HG02973 (cell line): ENCODE measurements around the gene LRRC61.

Experiments used
- ATAC-seq: cut with Tn5 transposase; IDR thresholded peaks from one replicate; pipeline ENCODE4 v1.9.1; 2021; ENCODE audit warnings: moderate library complexity; ENCODE audit not compliant: unreplicated experiment

The LRRC61 gene

DNA sequence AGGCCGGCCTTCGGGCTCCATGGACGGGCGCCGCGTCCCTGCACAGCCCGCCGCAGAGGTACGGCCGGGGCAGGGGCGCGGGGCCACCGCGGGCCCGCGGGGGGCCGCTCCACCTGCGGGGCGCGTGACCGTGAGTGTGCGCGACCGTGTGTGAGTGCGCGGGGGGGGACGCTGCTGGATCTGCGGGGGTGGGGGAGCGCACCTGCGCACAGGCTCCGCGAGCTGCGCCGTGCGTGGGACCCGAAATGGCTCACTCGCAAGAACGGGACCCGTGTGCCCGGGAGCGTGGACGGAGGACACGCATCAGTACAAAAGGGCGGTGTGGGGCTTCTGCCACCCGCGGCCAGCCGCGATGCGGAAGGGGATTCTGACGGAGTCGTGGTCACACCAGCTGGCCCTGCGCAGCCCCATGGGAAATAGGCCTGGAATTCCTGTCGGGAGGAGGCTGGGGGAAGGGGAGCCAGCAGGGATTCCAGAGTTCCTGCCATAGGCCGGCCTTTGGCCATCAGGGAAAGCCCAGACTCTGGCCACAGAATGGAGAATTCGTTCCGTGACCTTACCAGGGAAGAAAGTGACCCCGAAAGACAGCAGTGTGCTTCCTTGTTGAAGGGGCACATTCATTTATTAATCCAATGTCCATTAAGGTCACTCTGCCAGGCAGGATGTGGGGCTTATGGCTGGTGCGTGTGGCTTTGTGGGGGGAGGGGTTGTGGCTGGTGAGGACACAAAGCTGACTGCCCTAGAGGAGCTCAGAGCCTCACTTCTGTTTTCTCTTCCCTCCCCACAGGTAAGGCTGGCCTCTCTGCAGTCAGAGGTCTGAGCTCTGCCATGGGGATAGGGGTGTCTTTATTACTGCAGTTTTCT lies 46.0 kb downstream of the LRRC61 start:
- ATAC-seq: peak; percentile 33

DNA sequence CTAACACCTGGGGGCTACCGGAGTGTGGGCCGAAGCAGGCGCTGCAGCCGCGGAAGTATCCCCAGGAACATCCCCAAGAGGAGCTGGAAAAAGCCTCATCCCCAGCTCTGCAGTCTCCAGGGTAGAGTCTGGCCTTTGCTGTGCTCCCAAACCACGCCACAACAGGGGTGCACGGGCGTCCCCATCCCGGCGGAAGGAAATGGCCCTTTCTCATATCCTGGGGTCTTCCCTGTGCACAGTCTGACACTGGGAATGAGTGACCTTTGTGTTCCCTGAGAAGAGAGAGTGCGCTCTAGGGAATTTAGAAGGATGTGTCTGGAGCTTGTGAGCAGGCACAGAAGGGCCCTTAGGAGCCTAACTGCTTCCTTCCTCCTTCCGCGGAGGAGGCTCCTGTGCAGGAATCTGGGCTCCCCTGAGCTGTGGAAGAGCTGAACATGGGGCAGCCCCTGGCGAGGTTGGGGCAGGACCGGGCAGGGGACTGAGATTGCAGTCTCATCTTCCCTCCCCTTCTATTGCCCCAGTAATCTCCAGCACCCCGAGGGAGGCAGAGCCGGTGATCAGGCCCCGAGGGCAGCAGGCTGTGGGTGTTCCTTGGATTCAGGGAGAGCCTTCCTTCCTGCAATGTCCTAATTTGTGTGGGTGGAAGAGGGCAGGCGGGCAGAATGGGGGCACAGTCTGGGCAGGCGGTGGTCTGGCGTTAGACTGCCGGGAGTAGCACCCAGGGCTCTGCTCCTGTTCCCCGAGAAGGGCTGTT lies 46.8 kb downstream of the LRRC61 start:
- ATAC-seq: no peak

- no peak for ATAC-seq
Measured at GRCh38 chr7:150370612-150371071, 47.5 kb downstream of the LRRC61 start.

- ATAC-seq: no peak
Measured at GRCh38 chr7:150371131-150371995, 48.2 kb downstream of the LRRC61 start.

- no peak for ATAC-seq
Measured at GRCh38 chr7:150371996-150372270, 48.8 kb downstream of the LRRC61 start.

GRCh38 chr7:150372271-150373048 lies 49.3 kb downstream of the LRRC61 start:
- ATAC-seq: no peak

DNA sequence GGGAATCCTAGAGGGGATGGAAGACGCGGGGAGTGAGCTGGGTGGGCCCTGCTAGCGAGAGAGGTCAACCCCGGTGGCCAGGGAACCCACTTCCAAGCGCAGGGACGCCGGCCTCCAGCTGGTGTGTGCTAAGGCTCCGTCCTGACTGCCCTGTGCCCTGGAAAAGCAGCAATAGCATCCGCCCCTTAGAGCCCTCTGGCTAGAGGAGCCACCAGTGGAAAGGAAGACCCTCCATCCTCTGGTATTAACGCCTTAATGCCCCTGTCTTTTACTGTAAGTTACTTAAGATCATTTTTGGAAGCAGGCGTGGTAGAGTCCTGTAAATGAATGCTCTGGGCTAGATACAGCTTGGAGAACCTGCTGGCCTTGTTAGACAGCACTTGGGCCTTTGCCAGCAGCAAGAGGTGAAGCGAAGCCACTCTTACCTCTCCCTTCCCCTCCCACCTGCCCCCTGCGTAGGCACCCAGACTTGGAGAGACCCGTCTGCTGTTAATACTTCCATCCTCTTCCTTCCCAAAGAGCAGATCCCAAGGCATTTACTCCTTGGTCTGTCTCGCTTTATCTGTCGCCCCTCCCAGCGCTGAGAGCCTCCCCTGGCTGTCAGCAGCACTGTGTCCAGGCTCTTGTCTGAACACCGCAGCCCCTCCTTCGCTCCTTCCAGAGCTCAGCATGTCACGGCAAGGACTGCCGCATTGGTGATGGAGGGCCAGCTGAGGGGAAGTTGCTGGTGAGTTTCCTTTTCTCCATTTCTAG lies 50.1 kb downstream of the LRRC61 start:
- no peak for ATAC-seq

DNA sequence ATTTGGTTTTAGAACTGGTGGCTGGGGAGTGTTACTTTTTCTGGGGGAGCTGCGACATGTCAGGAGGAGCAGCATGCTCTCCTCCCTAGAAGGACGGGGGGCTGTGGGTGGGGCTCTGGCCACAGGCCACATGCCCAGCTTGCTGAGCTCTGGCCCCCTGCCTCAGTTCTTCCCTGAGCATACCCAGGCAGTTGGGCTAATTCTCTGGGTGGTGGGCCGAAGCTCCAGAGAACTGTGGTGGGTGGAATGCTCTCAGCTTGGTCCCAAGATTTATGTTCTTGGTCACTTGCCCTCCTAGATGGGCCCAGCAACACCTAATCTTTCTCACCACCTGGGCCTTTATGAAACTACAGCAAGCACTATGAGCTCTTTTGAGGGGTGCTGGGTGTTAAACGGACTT lies 50.9 kb downstream of the LRRC61 start:
- no peak for ATAC-seq

GRCh38 chr7:150374472-150374871 lies 51.3 kb downstream of the LRRC61 start:
- no peak for ATAC-seq

DNA sequence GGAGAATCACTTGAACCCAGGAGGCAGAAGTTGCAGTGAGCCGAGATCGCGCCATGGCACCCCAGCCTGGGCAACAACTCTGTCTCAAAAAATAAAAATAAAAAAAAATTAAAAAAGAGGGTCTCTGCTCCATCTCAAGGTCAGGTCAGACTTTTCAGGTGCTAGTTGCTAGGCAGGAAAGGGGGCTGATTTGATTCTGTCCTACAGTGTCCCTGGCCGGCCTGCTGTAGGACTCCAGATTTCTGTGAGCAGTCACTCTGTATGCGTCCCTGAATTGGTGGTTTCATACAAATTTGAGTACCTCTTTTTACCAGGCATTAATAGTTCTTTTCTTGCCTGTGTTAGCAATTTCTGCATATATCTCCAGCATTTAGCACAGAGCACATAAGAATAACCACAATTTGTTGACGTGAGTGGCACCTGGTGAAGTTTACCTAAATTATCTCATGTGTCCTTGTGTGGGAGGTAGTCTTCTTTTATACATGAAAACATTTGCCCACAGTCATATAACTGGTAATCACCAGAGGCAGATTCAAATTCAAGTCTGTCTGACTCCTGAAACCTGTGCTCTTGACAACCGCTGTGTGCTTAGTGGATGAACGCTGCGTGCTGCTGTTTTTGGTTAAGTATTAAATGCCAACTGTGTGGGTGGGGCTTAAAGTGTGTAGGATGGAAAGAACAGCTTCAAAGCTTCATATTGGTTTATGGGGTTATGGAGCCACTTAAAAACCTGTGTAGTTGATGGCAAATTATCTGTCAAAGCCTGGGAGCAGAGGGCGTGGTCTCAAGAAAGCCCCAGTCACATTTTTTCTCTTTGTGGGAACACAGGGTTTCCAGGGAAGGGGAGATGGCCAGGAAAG lies 52.7 kb downstream of the LRRC61 start:
- ATAC-seq: no peak

DNA sequence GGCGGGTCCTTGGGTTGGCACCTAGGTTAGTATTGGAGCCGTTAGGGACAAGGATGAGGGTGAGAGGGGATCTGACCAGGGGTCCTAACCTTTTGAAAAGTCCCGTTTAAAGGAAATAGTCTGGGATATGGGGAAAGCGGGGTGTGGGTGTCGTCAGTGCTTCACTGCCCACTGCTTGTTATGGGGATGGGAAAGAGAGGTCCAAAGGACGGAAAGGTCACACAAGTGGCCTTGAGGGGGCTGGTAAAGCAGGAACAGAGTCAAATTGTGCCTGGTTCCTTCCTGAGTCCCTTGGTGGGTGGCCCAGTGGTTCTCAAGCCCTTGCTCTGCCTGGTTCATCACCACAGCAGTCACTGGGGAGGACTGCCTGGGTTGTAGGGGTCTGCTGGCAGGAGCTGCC lies 53.4 kb downstream of the LRRC61 start:
- no peak for ATAC-seq

GRCh38 chr7:150377196-150377595 lies 54.0 kb downstream of the LRRC61 start:
- ATAC-seq: no peak

DNA sequence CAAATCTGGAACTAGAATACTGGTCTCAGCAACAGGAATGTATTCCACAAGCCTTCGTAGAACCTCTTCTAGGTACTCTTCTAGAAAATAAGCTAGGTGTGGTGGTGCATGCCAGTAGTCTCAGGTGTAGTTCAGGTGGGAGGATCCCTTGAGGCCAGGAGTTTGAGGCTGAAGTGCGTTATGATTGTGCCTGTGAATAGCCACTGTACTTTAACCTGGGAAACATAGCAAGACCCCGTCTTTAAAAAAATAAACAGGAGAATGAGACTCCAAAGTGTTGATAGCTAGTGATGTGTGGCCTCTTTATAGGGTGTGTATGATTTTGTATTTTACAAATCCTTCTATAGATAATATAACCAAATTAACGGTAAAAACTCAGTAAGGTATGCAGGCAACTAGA lies 54.5 kb downstream of the LRRC61 start:
- ATAC-seq: no peak

DNA sequence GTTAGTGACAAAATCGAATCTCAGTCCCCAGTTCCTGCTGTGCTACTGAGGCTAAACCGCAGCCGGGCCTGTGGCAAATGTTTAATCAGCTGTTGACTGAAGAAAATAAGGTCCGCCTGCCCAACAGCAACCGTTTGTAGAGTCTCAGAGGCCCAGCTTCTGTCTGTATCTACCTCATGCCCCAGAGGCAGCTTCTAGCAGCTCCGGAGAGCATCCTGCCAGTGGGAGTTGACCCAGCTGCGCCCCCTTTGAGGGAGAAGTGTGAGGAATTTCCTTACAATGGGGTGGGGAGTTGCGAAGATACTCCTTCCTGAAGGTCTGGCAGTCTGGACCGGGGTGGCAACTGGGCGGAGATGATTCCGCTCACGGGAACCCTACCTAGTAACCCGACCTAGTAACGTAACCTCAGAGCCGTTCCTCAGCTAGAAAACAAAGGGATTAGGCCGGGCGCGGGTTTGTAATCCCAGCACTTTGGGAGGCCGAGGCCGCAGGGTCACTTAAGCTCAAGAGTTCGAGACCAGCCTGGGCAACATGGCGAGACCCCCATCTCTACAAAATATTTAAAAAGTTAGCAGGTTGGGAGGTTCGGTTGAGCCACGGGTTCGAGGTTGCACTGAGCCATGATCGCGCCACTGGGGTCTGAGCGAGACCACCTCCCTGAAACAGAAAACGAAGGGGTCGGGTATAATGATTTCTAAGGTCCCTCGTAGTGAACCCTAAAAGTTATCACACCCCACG lies 55.1 kb downstream of the LRRC61 start:
- no peak for ATAC-seq

DNA sequence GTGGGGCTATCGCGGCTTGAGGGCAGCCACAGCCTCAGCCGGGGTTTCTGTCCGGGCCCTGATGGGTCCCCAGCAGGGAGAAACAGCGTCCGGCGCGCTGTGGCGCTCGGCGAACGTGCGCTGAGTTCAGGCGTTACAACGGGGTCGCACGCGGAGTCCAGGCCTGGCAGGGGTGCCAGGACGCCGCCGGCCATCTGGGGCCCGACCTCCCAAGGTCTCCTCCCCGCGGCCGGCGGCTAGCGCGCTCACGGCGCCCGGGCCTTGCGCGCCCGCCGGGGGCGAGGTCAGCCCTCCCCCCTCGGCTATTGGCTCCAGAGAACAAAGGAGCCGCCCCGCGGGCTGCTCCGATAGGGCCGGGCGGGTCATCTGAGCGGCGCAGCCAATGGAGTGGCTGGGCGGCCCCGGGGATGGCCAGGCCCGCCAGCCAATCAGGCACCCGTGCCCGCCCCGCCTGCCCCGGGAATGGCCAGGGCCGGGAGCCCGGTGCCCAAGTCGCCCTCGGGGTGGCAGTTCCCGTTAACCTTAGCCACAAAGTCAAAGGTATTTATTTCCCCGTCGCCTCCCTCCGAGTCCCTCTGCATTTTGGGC lies 55.8 kb downstream of the LRRC61 start, which contains the start of gene ZNF775:
Gene ZNF775 (plus strand): TSS at position 478 of the 588 bp plus-strand sequence. CDS start 9,141 bp downstream, outside the sequence.
- peak; percentile 77 for ATAC-seq

DNA sequence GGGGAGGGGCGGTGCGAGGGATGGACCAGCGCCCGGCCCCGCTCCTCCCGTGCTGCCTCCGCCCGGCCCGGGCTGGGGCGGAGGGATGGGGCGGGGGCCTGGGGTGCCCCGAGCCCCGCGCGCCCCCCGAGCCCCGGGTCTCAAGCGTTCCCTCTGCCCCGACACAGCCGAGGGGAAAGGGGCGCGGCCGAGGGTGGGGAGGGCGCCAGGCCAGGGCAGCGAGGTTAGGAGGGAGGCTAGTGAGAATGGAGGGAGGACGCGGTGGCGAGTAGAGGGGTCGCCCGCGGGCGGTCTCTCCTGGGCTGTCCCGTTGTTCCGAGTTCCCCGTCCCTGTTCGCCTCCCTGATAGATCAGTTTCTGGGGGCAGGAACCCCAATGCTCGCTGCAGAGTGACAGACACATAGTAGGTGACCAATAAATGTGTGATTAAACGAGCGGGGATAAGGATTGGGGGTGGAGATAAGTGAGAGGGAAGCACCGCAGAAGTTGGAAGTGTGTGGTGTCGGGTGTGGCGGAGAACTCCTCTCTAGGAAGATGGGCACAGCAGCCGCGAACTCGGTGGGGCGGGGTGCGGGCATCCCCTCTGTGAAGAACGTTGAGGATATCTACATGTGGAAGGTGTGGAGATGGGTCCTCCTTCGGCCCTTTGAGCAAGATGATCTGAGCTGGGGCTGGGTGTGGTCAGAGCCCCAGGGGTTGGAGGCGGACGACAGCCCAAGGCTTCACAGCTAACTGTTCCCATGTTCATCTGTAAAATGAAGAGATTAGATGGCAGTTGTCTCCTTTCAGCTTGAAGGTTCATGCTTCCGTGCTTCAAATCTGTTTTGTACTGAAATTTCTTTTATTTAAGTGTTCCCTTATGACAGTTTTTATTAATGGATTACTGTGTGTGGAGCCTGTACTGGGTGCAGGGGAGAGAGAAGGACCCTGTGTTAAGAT lies 56.6 kb downstream of the LRRC61 start:
- ATAC-seq: peak; percentile 12

DNA sequence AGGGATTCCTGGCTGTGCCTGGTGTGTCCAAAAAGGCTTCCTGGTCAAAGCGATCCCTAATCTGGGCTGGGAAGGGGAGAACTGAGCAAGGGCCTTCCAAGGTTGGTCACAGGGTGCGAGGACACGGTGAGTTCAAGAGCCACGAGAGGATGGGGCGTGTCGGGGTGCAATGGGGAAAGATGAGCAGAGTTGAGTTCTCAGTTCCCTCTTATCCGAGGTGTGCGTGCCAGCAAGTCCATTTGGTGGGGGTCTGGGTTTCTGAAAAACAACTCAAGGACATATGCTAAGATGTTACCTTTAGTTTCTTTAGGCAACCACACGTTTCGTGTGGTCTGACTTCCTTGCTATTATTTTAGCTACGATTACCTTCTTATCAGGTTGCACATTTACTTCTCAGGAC lies 57.3 kb downstream of the LRRC61 start:
- ATAC-seq: peak; percentile 22
